ENCODE data around the gene DDX17. TPM values are rescaled to one million over a fixed set of nuclear protein-coding genes. Genes with fewer than 3 reads are reported as not detected.
"Not testable (repeated sequence)": the region's sequence is repeated elsewhere in the genome, so short reads cannot be mapped to it uniquely, and the experiment has no call there.

The DDX17 gene
- total RNA-seq, 3 donors from 2014 or later (not counting 1 experiment from before 2014, with no cell fraction given) = 571 to 752 (median 578) TPM

- no peaks in the 10 kb centered on the region for H3K4me1 ChIP-seq (ENCODE audit: control insufficient read depth, insufficient read depth, low read length)
- no peaks in the 10 kb centered on the region for H3K27me3 ChIP-seq (ENCODE audit: control insufficient read depth, insufficient read depth, low read length)
- ATAC-seq (no peak), DNase-seq (no peak)
- Mint-ChIP-seq H3K9me3 (no peaks in the 10 kb centered on the region), H3K27me3 (ENCODE audit: low read depth in 2 of 2) (no peaks in the 10 kb centered on the region), H3K4me1 (peaks cover 2 to 14% of the 10 kb centered on the region in 2 donors), H3K27ac (peak overlapping the region; percentile 24 to 53), H3K36me3 (peaks cover 5% of the 10 kb centered on the region), H3K4me3 (no peak overlapping the region)
- peaks cover 27% of the 10 kb centered on the region for H3K36me3 ChIP-seq (ENCODE audit: control insufficient read depth, insufficient read depth, low read length)
- intact Hi-C loops (cut with micrococcal nuclease) = no loop called here
- TF ChIP-seq CTCF (IDR thresholded peaks at IDR 0.05) = no peak
- WGBS (ENCODE audit: insufficient coverage) = 100% methylated on average over 1 of the region's 1 CpG
- H3K9me3 ChIP-seq (ENCODE audit: control insufficient read depth, insufficient read depth, low read length) = no peaks in the 10 kb centered on the region
- no peak overlapping the region for H3K27ac ChIP-seq (ENCODE audit: low read length)
- H3K4me3 ChIP-seq (ENCODE audit: low read length) = no peak overlapping the region
Measured at GRCh38 chr22:38477585-38477984, 28.5 kb downstream of the DDX17 start.

GRCh38 chr22:38474003-38474607 lies 32.0 kb downstream of the DDX17 start:
- no peak overlapping the region for H3K4me3 Mint-ChIP-seq
- H3K9me3 Mint-ChIP-seq = no peaks in the 10 kb centered on the region
- DNase-seq = no peak
- no peaks in the 10 kb centered on the region for H3K4me1 ChIP-seq (ENCODE audit: control insufficient read depth, insufficient read depth, low read length)
- H3K36me3 Mint-ChIP-seq = no peaks in the 10 kb centered on the region
- intact Hi-C loops (cut with micrococcal nuclease) = no loop called here
- no peaks in the 10 kb centered on the region for H3K36me3 ChIP-seq (ENCODE audit: control insufficient read depth, insufficient read depth, low read length)
- H3K4me3 ChIP-seq (ENCODE audit: low read length) = no peak overlapping the region
- no peak for TF ChIP-seq CTCF (IDR thresholded peaks at IDR 0.05)
- H3K27me3 ChIP-seq (ENCODE audit: control insufficient read depth, insufficient read depth, low read length) = no peaks in the 10 kb centered on the region
- peaks cover 0 to 5% of the 10 kb centered on the region in 2 donors for H3K4me1 Mint-ChIP-seq
- H3K27me3 Mint-ChIP-seq (ENCODE audit: low read depth in 2 of 2) = peaks cover 0 to 5% of the 10 kb centered on the region in 2 donors
- WGBS (ENCODE audit: insufficient coverage) = 93% methylated on average over 7 of the region's 10 CpGs
- no peaks in the 10 kb centered on the region for H3K9me3 ChIP-seq (ENCODE audit: control insufficient read depth, insufficient read depth, low read length)
- ATAC-seq = no peak
- no peak overlapping the region for H3K27ac Mint-ChIP-seq
- H3K27ac ChIP-seq (ENCODE audit: low read length) = no peak overlapping the region

- no peak overlapping the region for H3K27ac ChIP-seq (ENCODE audit: low read length)
- H3K4me1 ChIP-seq (ENCODE audit: control insufficient read depth, insufficient read depth, low read length) = peaks cover 11% of the 10 kb centered on the region
- 95% methylated on average over 11 of the region's 11 CpGs for WGBS (ENCODE audit: insufficient coverage)
- Mint-ChIP-seq H3K27ac (no peak overlapping the region), H3K9me3 (no peaks in the 10 kb centered on the region), H3K4me1 (peaks cover 0 to 15% of the 10 kb centered on the region in 2 donors), H3K36me3 (no peaks in the 10 kb centered on the region), H3K27me3 (ENCODE audit: low read depth in 2 of 2) (peaks cover 0 to 19% of the 10 kb centered on the region in 2 donors), H3K4me3 (no peak overlapping the region)
- TF ChIP-seq CTCF (IDR thresholded peaks at IDR 0.05) = no peak
- no peaks in the 10 kb centered on the region for H3K9me3 ChIP-seq (ENCODE audit: control insufficient read depth, insufficient read depth, low read length)
- peaks cover 5% of the 10 kb centered on the region for H3K27me3 ChIP-seq (ENCODE audit: control insufficient read depth, insufficient read depth, low read length)
- H3K36me3 ChIP-seq (ENCODE audit: control insufficient read depth, insufficient read depth, low read length) = no peaks in the 10 kb centered on the region
- intact Hi-C loops (cut with micrococcal nuclease) = no loop called here
- DNase-seq (no peak), ATAC-seq (no peak)
- no peak overlapping the region for H3K4me3 ChIP-seq (ENCODE audit: low read length)
Measured at GRCh38 chr22:38471237-38471636, 34.9 kb downstream of the DDX17 start.

GRCh38 chr22:38470179-38470578 lies 35.9 kb downstream of the DDX17 start:
- Mint-ChIP-seq H3K27me3 (ENCODE audit: low read depth in 2 of 2) (peaks cover 0 to 19% of the 10 kb centered on the region in 2 donors), H3K4me1 (peaks cover 0 to 15% of the 10 kb centered on the region in 2 donors)
- H3K36me3 ChIP-seq (ENCODE audit: control insufficient read depth, insufficient read depth, low read length); intact Hi-C loops (cut with micrococcal nuclease); H3K27me3 ChIP-seq (ENCODE audit: control insufficient read depth, insufficient read depth, low read length); H3K4me3 ChIP-seq (ENCODE audit: low read length); H3K36me3 Mint-ChIP-seq; DNase-seq; ATAC-seq; H3K27ac ChIP-seq (ENCODE audit: low read length); H3K9me3 Mint-ChIP-seq; H3K4me3 Mint-ChIP-seq; H3K9me3 ChIP-seq (ENCODE audit: control insufficient read depth, insufficient read depth, low read length); H3K27ac Mint-ChIP-seq: not testable (repeated sequence)
- H3K4me1 ChIP-seq (ENCODE audit: control insufficient read depth, insufficient read depth, low read length) = peaks cover 11% of the 10 kb centered on the region
- WGBS (ENCODE audit: insufficient coverage) = 96% methylated on average over 10 of the region's 10 CpGs
